ENCODE measurements around the gene SLC27A6.

- TF ChIP-seq ZBTB26 (tag by site-specific recombination; optimal IDR thresholded peaks at IDR 0.05) (no peak), PBX3 (CRISPR knock-in tag; IDR thresholded peaks at IDR 0.05) (no peak)
These were observed 109.6 kb downstream of the SLC27A6 start for GRCh38 chr5:129074903-129075302.

All from HEK293 (cell line).